ENCODE measurements around the gene SLC29A3. TPM values are rescaled to one million over a fixed set of nuclear protein-coding genes. Genes with fewer than 3 reads are reported as not detected.

SLC29A3 gene
- total and polyA plus RNA-seq, 10 of the 15 experiments (the other 5 are each of a cell fraction or from before 2014, with no cell fraction given) = 1.5 to 4.0 (median 2.7) TPM

DNA sequence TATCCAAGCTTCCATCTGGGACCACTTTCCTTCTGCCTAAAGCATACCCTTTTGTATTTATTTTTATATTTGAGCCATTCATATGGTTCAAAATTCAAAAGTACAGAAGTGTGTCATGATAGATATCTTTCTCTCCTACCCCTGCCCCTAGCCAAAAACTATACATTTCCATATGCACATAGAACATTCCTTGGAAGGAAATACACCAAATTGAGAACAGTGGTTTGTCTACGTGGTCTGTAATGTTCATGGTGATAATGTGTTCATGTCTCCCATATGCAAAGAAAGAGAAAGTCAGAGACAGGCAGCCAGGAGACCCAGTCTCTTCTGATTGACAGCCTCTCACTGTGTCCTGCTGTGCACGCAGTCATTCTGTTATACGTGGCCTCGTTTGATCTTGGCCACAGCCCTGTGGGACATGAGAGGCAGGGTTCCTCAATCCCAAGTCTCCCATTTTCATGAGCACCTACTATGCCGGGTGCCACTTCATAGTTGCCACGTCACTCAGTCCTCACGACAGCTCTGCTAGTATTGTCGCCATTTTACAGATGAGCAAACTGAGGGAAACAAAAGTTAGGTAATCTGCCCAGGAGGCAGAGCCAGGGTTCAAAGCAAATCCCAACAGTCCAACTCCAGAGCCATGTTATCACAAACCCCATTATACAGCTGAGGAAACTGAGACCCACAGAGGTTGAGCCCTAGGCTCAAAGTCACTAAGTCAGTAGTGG is 69.7 kb downstream of the SLC29A3 start:
- 37% methylated on average over 8 of the region's 8 CpGs for WGBS (ENCODE audit: insufficient coverage, insufficient replicate concordance, low lambda C conversion rate, missing lambda C conversion rate)
- TF ChIP-seq, protein P1, sequence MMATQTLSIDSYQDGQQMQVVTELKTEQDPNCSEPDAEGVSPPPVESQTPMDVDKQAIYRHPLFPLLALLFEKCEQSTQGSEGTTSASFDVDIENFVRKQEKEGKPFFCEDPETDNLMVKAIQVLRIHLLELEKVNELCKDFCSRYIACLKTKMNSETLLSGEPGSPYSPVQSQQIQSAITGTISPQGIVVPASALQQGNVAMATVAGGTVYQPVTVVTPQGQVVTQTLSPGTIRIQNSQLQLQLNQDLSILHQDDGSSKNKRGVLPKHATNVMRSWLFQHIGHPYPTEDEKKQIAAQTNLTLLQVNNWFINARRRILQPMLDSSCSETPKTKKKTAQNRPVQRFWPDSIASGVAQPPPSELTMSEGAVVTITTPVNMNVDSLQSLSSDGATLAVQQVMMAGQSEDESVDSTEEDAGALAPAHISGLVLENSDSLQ (IDR thresholded peaks at IDR 0.05) = 0 out of 2 replicates have a peak, but pooled peaks have one; percentile 46
- TF ChIP-seq HCFC1 (IDR thresholded peaks at IDR 0.05; ENCODE audit: low read length) = no peak
- no peaks in the 10 kb centered on the region for H4K20me1 ChIP-seq (ENCODE audit: control insufficient read depth, insufficient read depth)
- ChIA-PET RAD21 (ENCODE audit: unreplicated experiment) (interaction anchor here (1.2 kb wide), 1 partner anchor 70 kb away, joined by 3 read pairs; the partner anchor contains the start of gene SLC29A3), POLR2A (no interaction called here), CTCF (interaction anchor here (0.6 to 1.7 kb wide), 6 partner anchors 7 to 182 kb away, joined by 3 to 6 read pairs (median 4); no protein-coding TSS in a partner anchor), SMC1A (ENCODE audit: uncharacterized antibody, unreplicated experiment) (interaction anchor here (0.6 kb wide), 1 partner anchor 11 kb away, joined by 3 read pairs; no protein-coding TSS in a partner anchor)
- H3K36me3 ChIP-seq (ENCODE audit: control insufficient read depth in 2 of 2, insufficient read depth in 2 of 2, low read length in 1 of 2) = no peaks in the 10 kb centered on the region
- DNase-seq (ENCODE audit: low read depth, low spot score) (no peak), ATAC-seq (no peak), FAIRE-seq (no peak)
- no peak overlapping the region for H3K4me2 ChIP-seq (ENCODE audit: control insufficient read depth, insufficient read depth)
- no peak overlapping the region for H3K4me3 ChIP-seq
- BruUV-seq (replicated peaks) = no TSS peak
- H3K27ac ChIP-seq (ENCODE audit: control insufficient read depth, insufficient read depth) = no peak overlapping the region
- H3K9me3 ChIP-seq (replicated peaks; ENCODE audit: control insufficient read depth, insufficient read depth, low read length) = no peaks in the 10 kb centered on the region
- peaks cover 0 to 19% of the 10 kb centered on the region in 2 experiments; a peak in 3 of 4 replicates for H3K27me3 ChIP-seq (replicated peaks in 1 of 2; ENCODE audit: control insufficient read depth in 2 of 2, insufficient read depth in 2 of 2, low read length in 1 of 2)
- H3K9ac ChIP-seq (ENCODE audit: control insufficient read depth, insufficient read depth, low read length) = no peak overlapping the region
- no peaks in the 10 kb centered on the region for H3K4me1 ChIP-seq (ENCODE audit: control insufficient read depth, insufficient read depth, low read length)
- H3K79me2 ChIP-seq (ENCODE audit: control insufficient read depth, insufficient read depth, low read length) = no peaks in the 10 kb centered on the region
- intact Hi-C loops (cut with micrococcal nuclease; ENCODE audit: unreplicated experiment) (loop anchor here (10.0 kb wide), 1 partner anchor 506 kb away; no protein-coding TSS in a partner anchor), in situ Hi-C loops (cut with MboI) (loop anchor here (10.0 kb wide), 1 partner anchor 316 kb away; no protein-coding TSS in a partner anchor)
- H2AFZ ChIP-seq (ENCODE audit: control insufficient read depth, low read depth, low read length) = no peak overlapping the region

All from GM12878 (cell line).